ENCODE measurements around the gene ESYT2. TPM values are rescaled to one million over a fixed set of nuclear protein-coding genes. Genes with fewer than 3 reads are reported as not detected.

Gene ESYT2
- total RNA-seq, 1 donor from 2014 or later, result 58.0 TPM

GRCh38 chr7:158742065-158742821 is 87.1 kb downstream of the ESYT2 start:
- no peak for DNase-seq

GRCh38 chr7:158741294-158741666 is 88.0 kb downstream of the ESYT2 start:
- no peak for DNase-seq

- DNase-seq, result no peak
Observed at GRCh38 chr7:158740657-158741293, 88.5 kb downstream of the ESYT2 start.

GRCh38 chr7:158740013-158740656 is 89.2 kb downstream of the ESYT2 start:
- DNase-seq, result no peak

- DNase-seq, result no peak
Observed at GRCh38 chr7:158738841-158739240, 90.5 kb downstream of the ESYT2 start.

- no peak for DNase-seq
Observed at GRCh38 chr7:158737064-158737695, 92.1 kb downstream of the ESYT2 start.

- DNase-seq, result no peak
Observed at GRCh38 chr7:158735935-158736334, 93.4 kb downstream of the ESYT2 start.

GRCh38 chr7:158734861-158735260 is 94.4 kb downstream of the ESYT2 start:
- DNase-seq, result no peak

GRCh38 chr7:158733775-158734494 is 95.4 kb downstream of the ESYT2 start:
- DNase-seq, result no peak

GRCh38 chr7:158733220-158733519 is 96.1 kb downstream of the ESYT2 start:
- no peak for DNase-seq

- DNase-seq, result no peak
Observed at GRCh38 chr7:158732494-158733219, 96.7 kb downstream of the ESYT2 start.

GRCh38 chr7:158731761-158732160 is 97.5 kb downstream of the ESYT2 start:
- DNase-seq, result no peak

- DNase-seq, result no peak
Observed at GRCh38 chr7:158730383-158731346, 98.6 kb downstream of the ESYT2 start.

- no peak for DNase-seq
Observed at GRCh38 chr7:158729646-158730382, 99.5 kb downstream of the ESYT2 start.

- no peak for DNase-seq
Observed at GRCh38 chr7:158728911-158729645, 100.2 kb downstream of the ESYT2 start.

- no peak for DNase-seq
Observed at GRCh38 chr7:158727690-158728089, 101.6 kb downstream of the ESYT2 start.

GRCh38 chr7:158726277-158726807 is 103.0 kb downstream of the ESYT2 start:
- no peak for DNase-seq

- no peak for DNase-seq
Observed at GRCh38 chr7:158725506-158725800, 103.9 kb downstream of the ESYT2 start.
